Measurements from ENCODE around the gene RAB36. TPM values are rescaled to one million over a fixed set of nuclear protein-coding genes. Genes with fewer than 3 reads are reported as not detected.

The RAB36 gene
- total and polyA plus RNA-seq, 9 of the 15 experiments (the other 6 are each of a cell fraction or from before 2014, with no cell fraction given): 0.04 to 0.50 (median 0.08) TPM; not detected in 3

DNA sequence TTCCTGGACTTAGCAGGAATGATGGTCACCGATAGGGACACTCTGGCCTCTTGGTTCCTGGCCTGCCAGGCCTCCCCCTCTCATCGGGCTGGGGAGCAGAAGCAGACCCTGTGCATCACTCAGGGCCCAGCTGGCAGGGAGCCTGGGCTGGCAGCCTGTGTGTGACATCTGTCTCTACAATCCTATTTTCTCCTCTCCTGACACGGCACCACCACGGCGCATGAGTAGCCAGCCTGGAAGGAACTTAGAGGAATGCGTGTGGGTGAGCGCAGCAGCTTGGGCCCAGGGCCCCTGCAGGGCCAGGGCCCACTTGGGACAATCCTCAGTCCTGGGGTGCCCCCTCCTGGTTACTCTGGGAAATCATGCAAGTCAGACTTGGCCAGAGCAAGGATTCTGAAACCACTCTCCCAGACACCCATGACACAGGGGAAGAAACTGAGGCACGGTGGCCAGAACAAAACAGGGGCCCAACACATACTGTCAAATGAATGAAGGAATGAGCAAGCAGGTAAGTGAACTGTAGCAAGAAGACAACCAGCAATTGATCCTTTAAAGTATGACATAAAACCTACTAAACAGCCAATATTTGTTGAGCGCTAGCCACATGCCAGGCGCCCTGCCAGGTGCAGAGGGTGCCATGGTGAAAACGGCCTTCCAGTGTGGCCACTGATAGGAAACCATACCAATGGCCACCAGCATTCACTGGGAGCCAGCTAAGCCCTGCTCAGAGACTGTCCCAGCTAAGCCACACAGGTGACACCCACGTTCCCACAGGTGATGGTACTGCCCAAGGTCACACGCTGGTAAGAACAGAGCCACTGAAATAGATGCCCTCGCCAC is 16.8 kb upstream of the RAB36 start (continued):
- TF ChIP-seq LARP7 (IDR thresholded peaks at IDR 0.05): no peak
- TF ChIP-seq, protein P1, sequence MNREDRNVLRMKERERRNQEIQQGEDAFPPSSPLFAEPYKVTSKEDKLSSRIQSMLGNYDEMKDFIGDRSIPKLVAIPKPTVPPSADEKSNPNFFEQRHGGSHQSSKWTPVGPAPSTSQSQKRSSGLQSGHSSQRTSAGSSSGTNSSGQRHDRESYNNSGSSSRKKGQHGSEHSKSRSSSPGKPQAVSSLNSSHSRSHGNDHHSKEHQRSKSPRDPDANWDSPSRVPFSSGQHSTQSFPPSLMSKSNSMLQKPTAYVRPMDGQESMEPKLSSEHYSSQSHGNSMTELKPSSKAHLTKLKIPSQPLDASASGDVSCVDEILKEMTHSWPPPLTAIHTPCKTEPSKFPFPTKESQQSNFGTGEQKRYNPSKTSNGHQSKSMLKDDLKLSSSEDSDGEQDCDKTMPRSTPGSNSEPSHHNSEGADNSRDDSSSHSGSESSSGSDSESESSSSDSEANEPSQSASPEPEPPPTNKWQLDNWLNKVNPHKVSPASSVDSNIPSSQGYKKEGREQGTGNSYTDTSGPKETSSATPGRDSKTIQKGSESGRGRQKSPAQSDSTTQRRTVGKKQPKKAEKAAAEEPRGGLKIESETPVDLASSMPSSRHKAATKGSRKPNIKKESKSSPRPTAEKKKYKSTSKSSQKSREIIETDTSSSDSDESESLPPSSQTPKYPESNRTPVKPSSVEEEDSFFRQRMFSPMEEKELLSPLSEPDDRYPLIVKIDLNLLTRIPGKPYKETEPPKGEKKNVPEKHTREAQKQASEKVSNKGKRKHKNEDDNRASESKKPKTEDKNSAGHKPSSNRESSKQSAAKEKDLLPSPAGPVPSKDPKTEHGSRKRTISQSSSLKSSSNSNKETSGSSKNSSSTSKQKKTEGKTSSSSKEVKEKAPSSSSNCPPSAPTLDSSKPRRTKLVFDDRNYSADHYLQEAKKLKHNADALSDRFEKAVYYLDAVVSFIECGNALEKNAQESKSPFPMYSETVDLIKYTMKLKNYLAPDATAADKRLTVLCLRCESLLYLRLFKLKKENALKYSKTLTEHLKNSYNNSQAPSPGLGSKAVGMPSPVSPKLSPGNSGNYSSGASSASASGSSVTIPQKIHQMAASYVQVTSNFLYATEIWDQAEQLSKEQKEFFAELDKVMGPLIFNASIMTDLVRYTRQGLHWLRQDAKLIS (CRISPR knock-in tag; IDR thresholded peaks at IDR 0.05): no peak
- no peak for TF ChIP-seq FOXM1 (IDR thresholded peaks at IDR 0.05; ENCODE audit: low read depth)
- TF ChIP-seq FOXM1 (CRISPR knock-in tag; IDR thresholded peaks at IDR 0.05; ENCODE audit: low read depth): no peak
- no peak for TF ChIP-seq NR3C1 (CRISPR knock-in tag; IDR thresholded peaks at IDR 0.05)
- TF ChIP-seq SLC30A9 (CRISPR knock-in tag; IDR thresholded peaks at IDR 0.05): no peak
- TF ChIP-seq, protein P2, sequence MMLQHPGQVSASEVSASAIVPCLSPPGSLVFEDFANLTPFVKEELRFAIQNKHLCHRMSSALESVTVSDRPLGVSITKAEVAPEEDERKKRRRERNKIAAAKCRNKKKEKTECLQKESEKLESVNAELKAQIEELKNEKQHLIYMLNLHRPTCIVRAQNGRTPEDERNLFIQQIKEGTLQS (IDR thresholded peaks at IDR 0.05): no peak
- TF ChIP-seq, protein P2 (CRISPR knock-in tag; conservative IDR thresholded peaks at IDR 0.05): peak; percentile 90
- no peak for TF ChIP-seq PCBP1 (IDR thresholded peaks at IDR 0.05; ENCODE audit: low read depth, low read length, poor library complexity, severe bottlenecking)
- TF ChIP-seq EWSR1 (IDR thresholded peaks at IDR 0.05; ENCODE audit: borderline replicate concordance, low read depth, partially characterized antibody): no peak
- no peak for TF ChIP-seq ZFP30 (CRISPR knock-in tag; IDR thresholded peaks at IDR 0.05; ENCODE audit: borderline replicate concordance)
- no peak for TF ChIP-seq YY1 (IDR thresholded peaks at IDR 0.05; ENCODE audit: borderline replicate concordance in 1 of 3, control insufficient read depth in 1 of 3, extremely low read depth in 1 of 3, insufficient read depth in 3 of 3, insufficient read length in 1 of 3, insufficient replicate concordance in 2 of 3, low read depth in 1 of 3, low read length in 2 of 3)
- TF ChIP-seq KAT2B (IDR thresholded peaks at IDR 0.05; ENCODE audit: low read depth, low read length): no peak
- no peak for TF ChIP-seq RBM17 (IDR thresholded peaks at IDR 0.05; ENCODE audit: borderline replicate concordance, low read depth, low read length)
- no peak for TF ChIP-seq EHMT2 (IDR thresholded peaks at IDR 0.05)
- no peak for TF ChIP-seq HNRNPL (IDR thresholded peaks at IDR 0.05; ENCODE audit: low read depth, low read length)
- no peak for TF ChIP-seq PHF8 (IDR thresholded peaks at IDR 0.05; ENCODE audit: borderline replicate concordance, low read length)
- TF ChIP-seq, protein P3, sequence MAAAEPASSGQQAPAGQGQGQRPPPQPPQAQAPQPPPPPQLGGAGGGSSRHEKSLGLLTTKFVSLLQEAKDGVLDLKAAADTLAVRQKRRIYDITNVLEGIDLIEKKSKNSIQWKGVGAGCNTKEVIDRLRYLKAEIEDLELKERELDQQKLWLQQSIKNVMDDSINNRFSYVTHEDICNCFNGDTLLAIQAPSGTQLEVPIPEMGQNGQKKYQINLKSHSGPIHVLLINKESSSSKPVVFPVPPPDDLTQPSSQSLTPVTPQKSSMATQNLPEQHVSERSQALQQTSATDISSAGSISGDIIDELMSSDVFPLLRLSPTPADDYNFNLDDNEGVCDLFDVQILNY (CRISPR knock-in tag; IDR thresholded peaks at IDR 0.05): no peak
- TF ChIP-seq ELF4 (CRISPR knock-in tag; IDR thresholded peaks at IDR 0.05): no peak
- TF ChIP-seq NFE2 (IDR thresholded peaks at IDR 0.05; ENCODE audit: low read depth): no peak
- TF ChIP-seq, protein P4, sequence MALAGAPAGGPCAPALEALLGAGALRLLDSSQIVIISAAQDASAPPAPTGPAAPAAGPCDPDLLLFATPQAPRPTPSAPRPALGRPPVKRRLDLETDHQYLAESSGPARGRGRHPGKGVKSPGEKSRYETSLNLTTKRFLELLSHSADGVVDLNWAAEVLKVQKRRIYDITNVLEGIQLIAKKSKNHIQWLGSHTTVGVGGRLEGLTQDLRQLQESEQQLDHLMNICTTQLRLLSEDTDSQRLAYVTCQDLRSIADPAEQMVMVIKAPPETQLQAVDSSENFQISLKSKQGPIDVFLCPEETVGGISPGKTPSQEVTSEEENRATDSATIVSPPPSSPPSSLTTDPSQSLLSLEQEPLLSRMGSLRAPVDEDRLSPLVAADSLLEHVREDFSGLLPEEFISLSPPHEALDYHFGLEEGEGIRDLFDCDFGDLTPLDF (CRISPR knock-in tag; IDR thresholded peaks at IDR 0.05): peak; percentile 70

Data from K562 (cell line).